ENCODE results near the gene PCBD1.

The PCBD1 gene

GRCh38 chr10:70901276-70901878 lies 13.0 kb upstream of the PCBD1 start:
- DNase-seq, result no peak

GRCh38 chr10:70899096-70899495 lies 10.7 kb upstream of the PCBD1 start:
- DNase-seq, result no peak

- no peak for DNase-seq
Observed at GRCh38 chr10:70898687-70899086, 10.3 kb upstream of the PCBD1 start.

- DNase-seq, result no peak
Observed at GRCh38 chr10:70896551-70896950, 8.2 kb upstream of the PCBD1 start.

- DNase-seq, result no peak
Observed at GRCh38 chr10:70894416-70894815, 6.1 kb upstream of the PCBD1 start.

GRCh38 chr10:70893227-70894006 lies 5.1 kb upstream of the PCBD1 start:
- DNase-seq, result no peak

- DNase-seq, result no peak
Observed at GRCh38 chr10:70892631-70893030, 4.3 kb upstream of the PCBD1 start.

- DNase-seq, result no peak
Observed at GRCh38 chr10:70891627-70892026, 3.3 kb upstream of the PCBD1 start.

GRCh38 chr10:70890917-70891431 lies 2.6 kb upstream of the PCBD1 start:
- no peak for DNase-seq

GRCh38 chr10:70889291-70889690 lies 926 bp upstream of the PCBD1 start:
- DNase-seq, result no peak

- no peak for DNase-seq
Observed at GRCh38 chr10:70886921-70887665, 1.3 kb downstream of the PCBD1 start.

GRCh38 chr10:70885931-70886903 lies 2.1 kb downstream of the PCBD1 start:
- no peak for DNase-seq

GRCh38 chr10:70885481-70885880 lies 2.9 kb downstream of the PCBD1 start:
- DNase-seq, result no peak

GRCh38 chr10:70884741-70885140 lies 3.6 kb downstream of the PCBD1 start:
- no peak for DNase-seq

GRCh38 chr10:70880077-70880534 lies 8.3 kb downstream of the PCBD1 start:
- DNase-seq, result peak; percentile 85

GRCh38 chr10:70879207-70879606 lies 9.2 kb downstream of the PCBD1 start:
- DNase-seq, result no peak

- no peak for DNase-seq
Observed at GRCh38 chr10:70874061-70874460, 14.3 kb downstream of the PCBD1 start.

- DNase-seq, result no peak
Observed at GRCh38 chr10:70872291-70872690, 16.1 kb downstream of the PCBD1 start.

GRCh38 chr10:70866424-70866823 lies 21.9 kb downstream of the PCBD1 start:
- DNase-seq, result no peak

- DNase-seq, result no peak
Observed at GRCh38 chr10:70864935-70865334, 23.4 kb downstream of the PCBD1 start.

GRCh38 chr10:70863470-70864160 lies 24.8 kb downstream of the PCBD1 start:
- no peak for DNase-seq

All from CD4-positive, alpha-beta T cell treated with Interleukin-17A for 4 hours (primary cell).